ENCODE measurements around the gene HSPA14.

DNA sequence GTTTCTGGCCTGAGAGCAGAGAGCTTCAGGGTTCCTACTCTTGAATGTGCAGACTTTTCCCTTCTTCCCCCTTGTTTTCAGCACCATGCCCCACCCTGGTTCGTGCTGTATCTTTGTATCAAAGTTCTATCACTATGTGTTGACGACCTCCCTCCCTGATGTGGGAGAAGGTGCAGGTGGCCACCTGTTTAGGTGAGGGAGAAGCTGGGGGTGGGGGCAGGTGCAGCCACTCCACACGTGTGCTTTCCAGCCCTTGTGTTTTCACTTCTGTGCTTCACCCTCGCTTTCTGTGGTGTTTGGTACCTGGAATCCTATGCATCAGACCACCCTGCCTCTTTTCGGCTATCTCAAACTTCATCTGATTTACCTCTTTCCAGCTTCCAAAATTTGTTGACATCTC, 20.9 kb downstream of the HSPA14 start:
- TF ChIP-seq, protein P1, sequence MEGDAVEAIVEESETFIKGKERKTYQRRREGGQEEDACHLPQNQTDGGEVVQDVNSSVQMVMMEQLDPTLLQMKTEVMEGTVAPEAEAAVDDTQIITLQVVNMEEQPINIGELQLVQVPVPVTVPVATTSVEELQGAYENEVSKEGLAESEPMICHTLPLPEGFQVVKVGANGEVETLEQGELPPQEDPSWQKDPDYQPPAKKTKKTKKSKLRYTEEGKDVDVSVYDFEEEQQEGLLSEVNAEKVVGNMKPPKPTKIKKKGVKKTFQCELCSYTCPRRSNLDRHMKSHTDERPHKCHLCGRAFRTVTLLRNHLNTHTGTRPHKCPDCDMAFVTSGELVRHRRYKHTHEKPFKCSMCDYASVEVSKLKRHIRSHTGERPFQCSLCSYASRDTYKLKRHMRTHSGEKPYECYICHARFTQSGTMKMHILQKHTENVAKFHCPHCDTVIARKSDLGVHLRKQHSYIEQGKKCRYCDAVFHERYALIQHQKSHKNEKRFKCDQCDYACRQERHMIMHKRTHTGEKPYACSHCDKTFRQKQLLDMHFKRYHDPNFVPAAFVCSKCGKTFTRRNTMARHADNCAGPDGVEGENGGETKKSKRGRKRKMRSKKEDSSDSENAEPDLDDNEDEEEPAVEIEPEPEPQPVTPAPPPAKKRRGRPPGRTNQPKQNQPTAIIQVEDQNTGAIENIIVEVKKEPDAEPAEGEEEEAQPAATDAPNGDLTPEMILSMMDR (IDR thresholded peaks at IDR 0.05; ENCODE audit: low read depth, low read length), result no peak
- no peak for TF ChIP-seq EZH2phosphoT487 (IDR thresholded peaks at IDR 0.05; ENCODE audit: low read depth)

Measured in OCI-LY3 (cell line).